ENCODE data around the gene SMIM38.

DNA sequence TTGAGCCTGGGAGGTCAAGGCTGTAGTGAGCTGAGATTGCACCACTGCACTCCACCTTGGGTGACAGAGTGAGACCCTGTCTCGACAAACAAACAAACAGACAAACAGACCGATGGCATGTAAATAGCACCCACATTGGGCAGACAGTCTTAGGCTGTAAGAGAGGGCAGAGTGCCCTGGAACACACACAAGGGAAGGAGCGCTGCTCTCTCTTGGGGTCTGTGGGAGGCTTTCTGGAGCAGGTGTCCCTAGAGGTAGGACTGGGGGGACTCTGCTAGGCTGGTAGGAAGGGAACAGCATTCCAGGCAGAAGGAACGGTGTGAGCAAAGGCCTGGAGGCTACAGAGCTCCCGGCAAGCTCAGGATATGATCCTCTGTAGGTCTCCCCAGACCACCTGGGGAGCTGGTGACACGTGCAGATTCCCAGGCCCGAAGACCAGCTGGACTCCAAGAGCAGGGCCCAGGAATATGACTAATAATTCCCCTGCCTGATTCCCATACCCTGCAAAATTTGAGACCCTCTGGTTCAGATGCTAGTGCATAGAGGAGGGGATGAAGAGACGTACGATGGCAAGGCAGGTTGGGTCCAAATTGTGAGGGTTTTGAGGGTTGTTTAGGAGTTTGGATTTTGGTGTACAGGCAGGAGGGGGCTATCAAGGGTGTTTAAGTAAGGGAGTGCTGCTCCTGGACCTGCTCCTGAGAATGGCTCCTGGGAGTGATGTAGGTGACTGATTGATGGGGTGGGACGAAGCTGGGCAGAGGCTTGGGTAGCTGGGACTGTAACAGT lies 11.6 kb downstream of the SMIM38 start:
- no peak for TF ChIP-seq POLR2A (IDR thresholded peaks at IDR 0.05)
- TF ChIP-seq, protein P1, sequence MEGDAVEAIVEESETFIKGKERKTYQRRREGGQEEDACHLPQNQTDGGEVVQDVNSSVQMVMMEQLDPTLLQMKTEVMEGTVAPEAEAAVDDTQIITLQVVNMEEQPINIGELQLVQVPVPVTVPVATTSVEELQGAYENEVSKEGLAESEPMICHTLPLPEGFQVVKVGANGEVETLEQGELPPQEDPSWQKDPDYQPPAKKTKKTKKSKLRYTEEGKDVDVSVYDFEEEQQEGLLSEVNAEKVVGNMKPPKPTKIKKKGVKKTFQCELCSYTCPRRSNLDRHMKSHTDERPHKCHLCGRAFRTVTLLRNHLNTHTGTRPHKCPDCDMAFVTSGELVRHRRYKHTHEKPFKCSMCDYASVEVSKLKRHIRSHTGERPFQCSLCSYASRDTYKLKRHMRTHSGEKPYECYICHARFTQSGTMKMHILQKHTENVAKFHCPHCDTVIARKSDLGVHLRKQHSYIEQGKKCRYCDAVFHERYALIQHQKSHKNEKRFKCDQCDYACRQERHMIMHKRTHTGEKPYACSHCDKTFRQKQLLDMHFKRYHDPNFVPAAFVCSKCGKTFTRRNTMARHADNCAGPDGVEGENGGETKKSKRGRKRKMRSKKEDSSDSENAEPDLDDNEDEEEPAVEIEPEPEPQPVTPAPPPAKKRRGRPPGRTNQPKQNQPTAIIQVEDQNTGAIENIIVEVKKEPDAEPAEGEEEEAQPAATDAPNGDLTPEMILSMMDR (IDR thresholded peaks at IDR 0.05) = no peak
